SK-N-SH (cell line): ENCODE data around the gene RNF113B.

ENCODE experiments used
- CHD2 ChIP-seq: fragments of 150-350 bp; IDR thresholded peaks from 2 replicates; pipeline ENCODE4 v1.6.1; 2018; ENCODE audit warnings: low read length; ENCODE audit not compliant: partially characterized antibody
- EZH2phosphoT487 ChIP-seq: fragments of 200-600 bp; sonication (generic); IDR thresholded peaks from 2 replicates; pipeline ENCODE4 v1.6.1; 2017; ENCODE audit warnings: low read depth, mixed run types, mild to moderate bottlenecking, antibody characterized with exemption, moderate library complexity, borderline replicate concordance
- FOXM1 ChIP-seq: IDR thresholded peaks from 2 replicates; pipeline ENCODE4 v1.4.0; 2012; ENCODE audit warnings: low read depth, mild to moderate bottlenecking
- GABPA ChIP-seq: IDR thresholded peaks from 2 replicates; pipeline ENCODE4 v1.4.0; 2012; ENCODE audit warnings: low read depth, mild to moderate bottlenecking
- POLR2AphosphoS5 ChIP-seq: IDR thresholded peaks from 2 replicates; pipeline ENCODE4 v1.6.1; 2012; ENCODE audit warnings: low read depth, low read length
- RAD21 ChIP-seq: IDR thresholded peaks from 2 replicates; pipeline ENCODE4 v1.6.1; 2012; ENCODE audit warnings: mild to moderate bottlenecking, low read length
- SMC3 ChIP-seq: IDR thresholded peaks from 2 replicates; pipeline ENCODE4 v1.6.1; 2012; ENCODE audit warnings: low read depth, low read length, improper control_type of control experiment
- TEAD4 ChIP-seq: IDR thresholded peaks from 2 replicates; pipeline ENCODE4 v1.4.0; 2012; ENCODE audit warnings: mild to moderate bottlenecking, borderline replicate concordance; ENCODE audit not compliant: insufficient read depth
- TF ChIP-seq, protein P1 (sequence below): fragments of 200-600 bp; sonication (generic); IDR thresholded peaks from 2 replicates; pipeline ENCODE4 v1.6.1; 2017; ENCODE audit warnings: antibody characterized with exemption, mild to moderate bottlenecking, moderate library complexity
- TF ChIP-seq, protein P2 (sequence below): IDR thresholded peaks from 2 replicates; pipeline ENCODE4 v1.4.0; 2012; ENCODE audit warnings: low read depth
- TF ChIP-seq, protein P3 (sequence below): IDR thresholded peaks from 2 replicates; pipeline ENCODE4 v1.6.1; 2012; ENCODE audit warnings: mild to moderate bottlenecking, low read depth, low read length, moderate library complexity
- TF ChIP-seq, protein P4 (sequence below): IDR thresholded peaks from 2 replicates; pipeline ENCODE4 v1.4.0; 2012; ENCODE audit warnings: low read depth, borderline replicate concordance

DNA sequence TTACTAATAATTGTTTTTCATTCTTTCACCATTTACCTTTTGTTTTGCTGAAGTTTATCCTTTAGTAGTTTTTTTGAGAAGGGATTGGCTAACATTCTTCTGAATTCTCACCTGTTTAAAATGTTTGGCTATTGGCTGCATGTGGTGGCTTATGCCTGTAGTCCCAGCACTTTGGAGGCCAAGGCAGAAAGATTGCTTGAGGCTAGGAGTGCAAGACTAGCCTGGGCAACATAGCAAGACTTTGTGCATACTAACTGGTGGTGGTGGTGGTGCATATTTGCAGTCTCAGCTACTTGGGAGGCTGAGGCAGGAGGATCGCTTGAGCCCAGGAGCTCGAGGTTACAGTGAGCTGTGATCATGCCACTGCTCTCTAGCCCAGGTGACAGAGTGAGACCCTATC lies 27.5 kb upstream of the RNF113B start:
- TF ChIP-seq, protein P1, sequence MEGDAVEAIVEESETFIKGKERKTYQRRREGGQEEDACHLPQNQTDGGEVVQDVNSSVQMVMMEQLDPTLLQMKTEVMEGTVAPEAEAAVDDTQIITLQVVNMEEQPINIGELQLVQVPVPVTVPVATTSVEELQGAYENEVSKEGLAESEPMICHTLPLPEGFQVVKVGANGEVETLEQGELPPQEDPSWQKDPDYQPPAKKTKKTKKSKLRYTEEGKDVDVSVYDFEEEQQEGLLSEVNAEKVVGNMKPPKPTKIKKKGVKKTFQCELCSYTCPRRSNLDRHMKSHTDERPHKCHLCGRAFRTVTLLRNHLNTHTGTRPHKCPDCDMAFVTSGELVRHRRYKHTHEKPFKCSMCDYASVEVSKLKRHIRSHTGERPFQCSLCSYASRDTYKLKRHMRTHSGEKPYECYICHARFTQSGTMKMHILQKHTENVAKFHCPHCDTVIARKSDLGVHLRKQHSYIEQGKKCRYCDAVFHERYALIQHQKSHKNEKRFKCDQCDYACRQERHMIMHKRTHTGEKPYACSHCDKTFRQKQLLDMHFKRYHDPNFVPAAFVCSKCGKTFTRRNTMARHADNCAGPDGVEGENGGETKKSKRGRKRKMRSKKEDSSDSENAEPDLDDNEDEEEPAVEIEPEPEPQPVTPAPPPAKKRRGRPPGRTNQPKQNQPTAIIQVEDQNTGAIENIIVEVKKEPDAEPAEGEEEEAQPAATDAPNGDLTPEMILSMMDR = no peak
- TF ChIP-seq SMC3 = no peak
- TF ChIP-seq EZH2phosphoT487 = no peak
- TF ChIP-seq, protein P2, sequence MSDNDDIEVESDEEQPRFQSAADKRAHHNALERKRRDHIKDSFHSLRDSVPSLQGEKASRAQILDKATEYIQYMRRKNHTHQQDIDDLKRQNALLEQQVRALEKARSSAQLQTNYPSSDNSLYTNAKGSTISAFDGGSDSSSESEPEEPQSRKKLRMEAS = no peak
- TF ChIP-seq GABPA = no peak
- no peak for TF ChIP-seq RAD21
- TF ChIP-seq TEAD4 = no peak
- TF ChIP-seq, protein P3, sequence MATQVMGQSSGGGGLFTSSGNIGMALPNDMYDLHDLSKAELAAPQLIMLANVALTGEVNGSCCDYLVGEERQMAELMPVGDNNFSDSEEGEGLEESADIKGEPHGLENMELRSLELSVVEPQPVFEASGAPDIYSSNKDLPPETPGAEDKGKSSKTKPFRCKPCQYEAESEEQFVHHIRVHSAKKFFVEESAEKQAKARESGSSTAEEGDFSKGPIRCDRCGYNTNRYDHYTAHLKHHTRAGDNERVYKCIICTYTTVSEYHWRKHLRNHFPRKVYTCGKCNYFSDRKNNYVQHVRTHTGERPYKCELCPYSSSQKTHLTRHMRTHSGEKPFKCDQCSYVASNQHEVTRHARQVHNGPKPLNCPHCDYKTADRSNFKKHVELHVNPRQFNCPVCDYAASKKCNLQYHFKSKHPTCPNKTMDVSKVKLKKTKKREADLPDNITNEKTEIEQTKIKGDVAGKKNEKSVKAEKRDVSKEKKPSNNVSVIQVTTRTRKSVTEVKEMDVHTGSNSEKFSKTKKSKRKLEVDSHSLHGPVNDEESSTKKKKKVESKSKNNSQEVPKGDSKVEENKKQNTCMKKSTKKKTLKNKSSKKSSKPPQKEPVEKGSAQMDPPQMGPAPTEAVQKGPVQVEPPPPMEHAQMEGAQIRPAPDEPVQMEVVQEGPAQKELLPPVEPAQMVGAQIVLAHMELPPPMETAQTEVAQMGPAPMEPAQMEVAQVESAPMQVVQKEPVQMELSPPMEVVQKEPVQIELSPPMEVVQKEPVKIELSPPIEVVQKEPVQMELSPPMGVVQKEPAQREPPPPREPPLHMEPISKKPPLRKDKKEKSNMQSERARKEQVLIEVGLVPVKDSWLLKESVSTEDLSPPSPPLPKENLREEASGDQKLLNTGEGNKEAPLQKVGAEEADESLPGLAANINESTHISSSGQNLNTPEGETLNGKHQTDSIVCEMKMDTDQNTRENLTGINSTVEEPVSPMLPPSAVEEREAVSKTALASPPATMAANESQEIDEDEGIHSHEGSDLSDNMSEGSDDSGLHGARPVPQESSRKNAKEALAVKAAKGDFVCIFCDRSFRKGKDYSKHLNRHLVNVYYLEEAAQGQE = no peak
- TF ChIP-seq, protein P4, sequence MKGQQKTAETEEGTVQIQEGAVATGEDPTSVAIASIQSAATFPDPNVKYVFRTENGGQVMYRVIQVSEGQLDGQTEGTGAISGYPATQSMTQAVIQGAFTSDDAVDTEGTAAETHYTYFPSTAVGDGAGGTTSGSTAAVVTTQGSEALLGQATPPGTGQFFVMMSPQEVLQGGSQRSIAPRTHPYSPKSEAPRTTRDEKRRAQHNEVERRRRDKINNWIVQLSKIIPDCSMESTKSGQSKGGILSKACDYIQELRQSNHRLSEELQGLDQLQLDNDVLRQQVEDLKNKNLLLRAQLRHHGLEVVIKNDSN = no peak
- no peak for TF ChIP-seq FOXM1
- no peak for TF ChIP-seq CHD2
- no peak for TF ChIP-seq POLR2AphosphoS5
